Sigmoid colon (tissue), 4 donors: ENCODE measurements around the gene TIMELESS.
"Not testable (repeated sequence)": the region's sequence is repeated elsewhere in the genome, so short reads cannot be mapped to it uniquely, and the experiment has no call there.

Source experiments
- CTCF ChIP-seq, 4 experiments: fragments of 450-650 bp in 3 of 4; fragments of 200-600 bp in 1 of 4; IDR thresholded peaks; one replicate each; pipeline ENCODE4 v1.5.1; 2016 to 2019; ENCODE audit warnings: antibody characterized with exemption in 4 of 4, mild to moderate bottlenecking in 3 of 4, moderate library complexity in 2 of 4
- EP300 ChIP-seq, 4 donors: sonication (generic); formaldehyde crosslinking; IDR thresholded peaks; one replicate each; pipeline ENCODE4 v1.6.1; 2017; ENCODE audit warnings: antibody characterized with exemption in 4 of 4

GRCh38 chr12:56493409-56494105 lies 44.3 kb upstream of the TIMELESS start:
- TF ChIP-seq CTCF, EP300 (IDR thresholded peaks at IDR 0.05): not testable (repeated sequence)
